Pancreas (tissue), 10 donors: ENCODE data around the gene C19orf85. TPM values are rescaled to one million over a fixed set of nuclear protein-coding genes. Genes with fewer than 3 reads are reported as not detected.

Experiments used
- ATAC-seq, 4 donors: fragments of 200-7000 bp; cut with Tn5 transposase; one replicate each; pipeline versions ENCODE4 v1.8.0 to v1.9.1; 2020; ENCODE audit warnings: mild to moderate bottlenecking in 4 of 4, moderate library complexity in 4 of 4
- DNase-seq, 6 donors: peaks; one replicate each; pipeline ENCODE4 v3.0.0-alpha.2; 2020
- FAIRE-seq: peaks from 2 replicates; lab custom pipeline; 2012; peaks lifted over from hg19 to GRCh38; lab: Jason Lieb, UNC
- H3K27ac ChIP-seq, 4 donors: fragments of 200-600 bp; sonication (generic); 1 replicate in 3 of 4; 2 replicates in 1 of 4; pipeline versions ENCODE4 v1.5.0 to v1.8.0; 2020
- H3K27me3 ChIP-seq, 4 donors: fragments of 200-600 bp; one replicate each; pipeline ENCODE4 v1.8.0; 2021
- H3K36me3 ChIP-seq, 3 donors: fragments of 200-600 bp; sonication (generic) in 1 of 3; one replicate each; pipeline versions ENCODE4 v1.5.0 to v1.8.0; 2020 to 2021
- H3K4me1 ChIP-seq, 3 donors: fragments of 200-600 bp; one replicate each; pipeline ENCODE4 v1.8.0; 2021
- H3K4me3 ChIP-seq, 4 donors: fragments of 200-600 bp; sonication (generic) in 2 of 4; one replicate each; pipeline versions ENCODE4 v1.5.0 to v1.8.0; 2020 to 2021
- H3K9me3 ChIP-seq, 4 donors: fragments of 200-600 bp; one replicate each; pipeline ENCODE4 v1.8.0; 2021
- WGBS, 2 donors: extraction: QIAGEN DNeasy Blood & Tissue Kit; methylation state at CpG; one replicate each; pipeline ENCODE4 v1.1.7; 2013; 5-methylcytosine and 5-hydroxymethylcytosine counted together
- intact Hi-C, 3 donors: fragments of 100-400 bp; cut with DNase I; formaldehyde crosslinking; loops; one replicate each; pipeline versions ENCODE4 v1.11.1 to v1.14.2; 2022
- polyA plus RNA-seq, 2 donors: library from polyadenylated mRNA; stranded (reverse); fragments of 200-250 nt; gene quantifications; one replicate each; pipeline ENCODE4 v1.2.3, GENCODE V29; 2013
- total RNA-seq, 6 donors: library from RNA; stranded (reverse); fragmentation: NEBNext Ultra II Directional in 4 of 6; extraction: Animal tissue kit (Norgen Biotek cat#: 25700) in 4 of 6; gene quantifications; one replicate each; pipeline versions ENCODE4 v1.2.1 to v1.2.4, GENCODE V29; 2021 to 2023
- TF ChIP-seq, protein P1 (sequence below), 4 donors: fragments of 200-600 bp; sonication (generic) in 3 of 4; IDR thresholded peaks; one replicate each; pipeline versions ENCODE4 v1.5.0 to v1.8.0; 2021; ENCODE audit warnings: antibody characterized with exemption in 4 of 4
- donor health status: healthy with polysubstance abuse.
- donor health status: DM: no; HTN: no; CAD: no; lungs with moderate emphysema.
- donor health status: DM: no; HTN: no; CAD: no.
- donor health status: control.
- donor health status: control.
- donor health status: Bipolar disorder and iron deficiency.
- donor health status: DM: yes; HTN: yes; CAD: no.
- donor health status: DM: no; HTN: no; CAD: no.
- donor health status: DM: no; HTN: no; CAD: no.
- donor health status: DM: yes; HTN: yes; CAD: no.

Gene C19orf85
- total and polyA plus RNA-seq, 8 donors: not detected

GRCh38 chr19:55493645-55494171, 29.2 kb upstream of the C19orf85 start:
- Histone ChIP-seq H3K36me3 (no peaks in the 10 kb centered on the region), H3K4me1 (no peaks in the 10 kb centered on the region), H3K4me3 (no peak overlapping the region), H3K9me3 (no peaks in the 10 kb centered on the region), H3K27ac (peak overlapping the region in 2 of 4 donors; percentile 12 to 19), H3K27me3 (peaks cover 0 to 4% (median 0%) of the 10 kb centered on the region in 4 donors)
- FAIRE-seq (no peak), DNase-seq (peak in 1 of 6 donors; percentile 20), ATAC-seq (no peak)
- intact Hi-C loops: no loop called here
- TF ChIP-seq, protein P1, sequence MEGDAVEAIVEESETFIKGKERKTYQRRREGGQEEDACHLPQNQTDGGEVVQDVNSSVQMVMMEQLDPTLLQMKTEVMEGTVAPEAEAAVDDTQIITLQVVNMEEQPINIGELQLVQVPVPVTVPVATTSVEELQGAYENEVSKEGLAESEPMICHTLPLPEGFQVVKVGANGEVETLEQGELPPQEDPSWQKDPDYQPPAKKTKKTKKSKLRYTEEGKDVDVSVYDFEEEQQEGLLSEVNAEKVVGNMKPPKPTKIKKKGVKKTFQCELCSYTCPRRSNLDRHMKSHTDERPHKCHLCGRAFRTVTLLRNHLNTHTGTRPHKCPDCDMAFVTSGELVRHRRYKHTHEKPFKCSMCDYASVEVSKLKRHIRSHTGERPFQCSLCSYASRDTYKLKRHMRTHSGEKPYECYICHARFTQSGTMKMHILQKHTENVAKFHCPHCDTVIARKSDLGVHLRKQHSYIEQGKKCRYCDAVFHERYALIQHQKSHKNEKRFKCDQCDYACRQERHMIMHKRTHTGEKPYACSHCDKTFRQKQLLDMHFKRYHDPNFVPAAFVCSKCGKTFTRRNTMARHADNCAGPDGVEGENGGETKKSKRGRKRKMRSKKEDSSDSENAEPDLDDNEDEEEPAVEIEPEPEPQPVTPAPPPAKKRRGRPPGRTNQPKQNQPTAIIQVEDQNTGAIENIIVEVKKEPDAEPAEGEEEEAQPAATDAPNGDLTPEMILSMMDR (IDR thresholded peaks at IDR 0.05): no peak
- 29 to 46% methylated on average over 30 to 33 of the region's 38 CpGs for WGBS, 2 donors

GRCh38 chr19:55493052-55493644, 28.6 kb upstream of the C19orf85 start:
- Histone ChIP-seq H3K27me3 (peaks cover 0 to 4% (median 0%) of the 10 kb centered on the region in 4 donors), H3K9me3 (no peaks in the 10 kb centered on the region), H3K27ac (peak overlapping the region in 2 of 4 donors; percentile 12 to 19), H3K36me3 (no peaks in the 10 kb centered on the region), H3K4me1 (no peaks in the 10 kb centered on the region), H3K4me3 (no peak overlapping the region)
- intact Hi-C loops: no loop called here
- 35 to 52% methylated on average over 18 of the region's 18 CpGs for WGBS, 2 donors
- FAIRE-seq (no peak), DNase-seq (peak in 2 of 6 donors; percentile 10 to 46), ATAC-seq (peak in 2 of 4 donors; percentile 10 to 29)
- TF ChIP-seq, protein P1 (IDR thresholded peaks at IDR 0.05): no peak

GRCh38 chr19:55492362-55492944, 27.9 kb upstream of the C19orf85 start:
- no peak overlapping the region for H3K4me3 ChIP-seq
- ATAC-seq (peak in 1 of 4 donors; percentile 34), FAIRE-seq (no peak), DNase-seq (peak in 2 of 6 donors; percentile 3 to 19)
- 27 to 29% methylated on average over 12 of the region's 12 CpGs for WGBS, 2 donors
- H3K36me3 ChIP-seq: no peaks in the 10 kb centered on the region
- no peaks in the 10 kb centered on the region for H3K4me1 ChIP-seq
- TF ChIP-seq, protein P1 (IDR thresholded peaks at IDR 0.05): no peak
- H3K27ac ChIP-seq: no peak overlapping the region
- H3K27me3 ChIP-seq: peaks cover 0 to 4% (median 0%) of the 10 kb centered on the region in 4 donors
- intact Hi-C loops: no loop called here
- H3K9me3 ChIP-seq: no peaks in the 10 kb centered on the region

DNA sequence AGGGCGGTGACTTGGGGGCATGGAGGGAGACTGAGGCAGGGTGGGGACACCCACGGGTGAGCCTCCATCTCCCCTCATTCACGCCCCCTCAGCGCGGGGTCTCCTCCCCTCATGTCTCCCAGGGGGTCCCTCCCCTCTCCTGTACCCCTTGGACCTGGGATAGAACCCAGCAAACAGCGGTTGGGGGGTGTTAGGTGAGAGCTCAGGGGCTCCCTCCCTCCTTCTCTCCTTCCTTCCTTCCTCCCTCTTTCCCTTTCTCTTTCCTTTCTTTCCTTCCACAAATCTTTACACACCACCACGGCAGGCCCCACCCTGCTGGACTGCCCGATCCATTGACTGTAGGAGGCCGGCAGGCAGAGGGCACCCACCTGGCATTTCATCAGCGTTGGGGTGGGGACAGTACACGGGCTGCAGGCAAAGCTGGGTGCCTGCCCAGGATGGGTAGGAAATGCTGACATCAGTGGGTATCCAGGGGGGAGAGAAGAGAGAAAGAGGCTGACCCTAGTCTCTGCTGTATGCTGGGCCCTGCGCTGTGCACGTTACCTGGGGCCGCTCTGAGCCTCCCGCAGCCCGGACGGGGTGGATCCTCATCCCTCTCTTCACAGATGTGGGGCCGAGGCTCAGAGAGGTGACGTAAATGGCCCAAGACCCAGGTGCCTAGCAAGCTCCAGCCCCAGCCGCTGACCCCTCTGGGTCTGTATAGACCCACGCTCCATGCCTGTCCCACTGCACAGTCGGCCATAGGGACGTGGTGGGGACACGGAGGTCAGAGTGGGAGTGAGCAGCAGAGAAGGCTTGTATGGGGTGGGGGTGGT, 27.2 kb upstream of the C19orf85 start:
- TF ChIP-seq, protein P1 (IDR thresholded peaks at IDR 0.05): no peak
- Histone ChIP-seq H3K9me3 (no peaks in the 10 kb centered on the region), H3K36me3 (no peaks in the 10 kb centered on the region), H3K27me3 (peaks cover 0 to 4% (median 0%) of the 10 kb centered on the region in 4 donors), H3K4me3 (no peak overlapping the region), H3K27ac (no peak overlapping the region), H3K4me1 (no peaks in the 10 kb centered on the region)
- no peak for FAIRE-seq
- ATAC-seq: peak in 1 of 4 donors; percentile 2
- peak in 1 of 6 donors; percentile 22 for DNase-seq
- intact Hi-C loops: no loop called here
- 52 to 55% methylated on average over 22 to 24 of the region's 24 CpGs for WGBS, 2 donors
